Neuron (in vitro differentiated cells): ENCODE data around the gene MAST4.

Experiments
- H2AFZ ChIP-seq: one replicate; pipeline ENCODE4 v1.6.1; 2013; ENCODE audit warnings: low read depth, mild to moderate bottlenecking, inconsistent platforms, low read length, moderate library complexity
- H3K27me3 ChIP-seq: one replicate; pipeline ENCODE4 v1.6.1; 2013; ENCODE audit warnings: low read length; ENCODE audit not compliant: insufficient read depth
- H3K36me3 ChIP-seq: one replicate; pipeline ENCODE4 v1.6.1; 2013; ENCODE audit warnings: low read length; ENCODE audit not compliant: insufficient read depth
- H3K4me1 ChIP-seq: one replicate; pipeline ENCODE4 v1.6.1; 2013; ENCODE audit warnings: low read length; ENCODE audit not compliant: insufficient read depth
- H3K4me3 ChIP-seq: 2 replicates; pipeline ENCODE4 v1.5.1; 2013; ENCODE audit warnings: mild to moderate bottlenecking, low read length, moderate library complexity
- H3K9me3 ChIP-seq: one replicate; pipeline ENCODE4 v1.6.1; 2013; ENCODE audit warnings: low read length

The MAST4 gene

DNA sequence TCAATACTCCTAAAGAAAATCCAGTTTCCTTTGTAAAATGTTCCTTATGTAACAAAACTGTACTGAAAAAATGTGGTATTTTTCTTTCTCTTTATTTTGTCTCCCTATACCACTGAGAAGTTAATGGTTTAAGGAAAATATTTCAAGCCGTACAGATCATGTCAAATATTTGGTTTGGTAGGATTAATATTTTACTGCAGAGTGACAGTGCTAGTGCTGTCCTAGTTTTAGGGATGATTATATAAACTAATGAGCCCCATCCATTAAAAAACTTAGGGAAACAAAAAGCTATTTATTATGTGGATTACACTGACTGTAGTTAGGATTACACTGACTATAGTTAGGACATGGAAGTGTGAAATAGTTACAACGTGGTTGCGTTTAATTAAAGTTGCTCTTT, 391.3 kb downstream of the MAST4 start:
- no peaks in the 10 kb centered on the region for H3K36me3 ChIP-seq
- no peak overlapping the region for H2AFZ ChIP-seq
- peaks cover 6% of the 10 kb centered on the region for H3K4me1 ChIP-seq
- H3K27me3 ChIP-seq, result no peaks in the 10 kb centered on the region
- no peaks in the 10 kb centered on the region for H3K9me3 ChIP-seq
- H3K4me3 ChIP-seq, result no peak overlapping the region

DNA sequence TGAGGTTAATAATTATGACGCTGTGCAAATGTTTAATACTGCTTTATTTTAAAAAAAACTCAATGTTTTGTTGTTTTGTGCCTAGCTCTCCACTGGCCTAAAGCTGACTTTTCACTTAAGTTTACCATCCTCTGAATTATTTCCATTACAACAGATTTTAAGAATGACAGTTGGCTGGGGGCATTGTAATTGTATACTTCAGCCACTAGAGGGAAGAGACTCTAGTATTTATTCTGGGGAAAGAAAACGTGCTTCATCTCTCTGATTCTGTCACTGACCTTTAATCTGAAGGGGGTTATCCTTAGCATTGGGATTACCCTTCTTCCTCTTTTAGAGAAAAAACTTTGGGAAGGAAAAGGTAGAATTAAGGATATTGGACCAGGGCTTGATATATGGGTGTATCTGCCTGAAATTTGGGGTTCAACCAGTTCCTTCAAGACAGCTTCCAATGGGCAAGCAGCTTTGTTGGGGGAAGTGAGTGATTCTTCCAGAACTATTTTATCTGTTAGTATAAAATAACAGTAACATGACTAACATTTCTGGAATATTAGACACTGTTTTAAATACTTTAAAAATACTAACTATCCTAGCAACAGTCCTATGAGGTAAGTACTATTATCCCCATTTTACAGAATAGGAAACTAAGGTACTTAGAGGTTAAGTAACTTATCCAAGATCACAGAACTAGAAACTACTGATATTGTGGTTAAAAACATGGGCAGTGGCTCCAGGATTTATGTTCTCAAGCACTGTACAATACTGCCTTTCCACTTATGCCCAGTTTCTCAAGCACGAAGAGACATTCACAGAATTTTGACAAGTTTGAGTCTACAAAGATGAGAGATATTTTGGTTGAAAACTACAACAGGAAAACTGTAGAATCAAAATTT, 392.0 kb downstream of the MAST4 start:
- no peaks in the 10 kb centered on the region for H3K36me3 ChIP-seq
- no peak overlapping the region for H2AFZ ChIP-seq
- no peaks in the 10 kb centered on the region for H3K27me3 ChIP-seq
- H3K9me3 ChIP-seq, result no peaks in the 10 kb centered on the region
- no peak overlapping the region for H3K4me3 ChIP-seq
- peaks cover 7% of the 10 kb centered on the region for H3K4me1 ChIP-seq

DNA sequence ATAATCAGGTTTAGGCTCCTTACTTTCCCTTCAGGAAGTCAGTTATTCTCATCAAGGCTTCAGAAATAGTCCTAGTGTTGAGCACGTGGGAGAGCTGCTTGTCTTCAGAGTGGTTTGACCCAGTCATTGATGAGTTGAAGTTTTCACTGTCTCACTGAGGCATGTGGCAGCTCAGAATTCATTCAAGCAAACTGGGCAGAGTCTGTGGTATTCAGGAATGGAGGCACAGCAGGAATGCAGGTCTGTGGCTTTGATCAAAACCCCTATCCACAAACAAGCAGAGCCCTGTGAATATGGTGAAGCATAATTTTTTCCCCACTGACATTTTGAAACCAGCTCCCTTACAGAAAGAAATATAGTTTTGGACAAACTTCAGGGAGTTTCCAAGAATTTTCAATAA, 393.1 kb downstream of the MAST4 start:
- H3K4me3 ChIP-seq, result no peak overlapping the region
- peaks cover 14% of the 10 kb centered on the region for H3K4me1 ChIP-seq
- H2AFZ ChIP-seq, result no peak overlapping the region
- H3K9me3 ChIP-seq, result no peaks in the 10 kb centered on the region
- no peaks in the 10 kb centered on the region for H3K27me3 ChIP-seq
- no peaks in the 10 kb centered on the region for H3K36me3 ChIP-seq

GRCh38 chr5:66989781-66990180, 393.6 kb downstream of the MAST4 start:
- Histone ChIP-seq H2AFZ (no peak overlapping the region), H3K27me3 (no peaks in the 10 kb centered on the region), H3K4me1 (peaks cover 16% of the 10 kb centered on the region), H3K9me3 (no peaks in the 10 kb centered on the region), H3K36me3 (no peaks in the 10 kb centered on the region), H3K4me3 (no peak overlapping the region)

DNA sequence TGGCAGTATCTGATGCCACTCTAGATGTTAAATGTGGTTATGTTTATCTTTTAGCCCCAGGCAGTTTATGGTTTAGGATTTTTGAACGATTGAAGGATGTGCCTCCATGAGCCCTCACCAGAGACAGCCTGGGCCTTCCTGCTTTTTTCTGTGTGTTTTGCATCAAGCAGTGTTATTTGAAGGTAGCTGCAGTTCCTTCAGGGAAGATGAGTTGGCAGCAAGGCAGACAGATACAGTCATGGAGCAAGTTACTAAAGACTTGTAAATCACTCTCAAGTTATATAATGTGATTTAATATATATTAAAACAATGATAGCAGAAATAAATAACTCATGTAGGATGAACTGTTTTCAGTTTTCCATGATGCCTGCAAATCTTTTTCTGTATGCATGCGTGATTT, 395.6 kb downstream of the MAST4 start:
- no peak overlapping the region for H3K4me3 ChIP-seq
- H3K4me1 ChIP-seq, result peaks cover 17% of the 10 kb centered on the region
- H2AFZ ChIP-seq, result no peak overlapping the region
- no peaks in the 10 kb centered on the region for H3K27me3 ChIP-seq
- H3K9me3 ChIP-seq, result no peaks in the 10 kb centered on the region
- H3K36me3 ChIP-seq, result no peaks in the 10 kb centered on the region

DNA sequence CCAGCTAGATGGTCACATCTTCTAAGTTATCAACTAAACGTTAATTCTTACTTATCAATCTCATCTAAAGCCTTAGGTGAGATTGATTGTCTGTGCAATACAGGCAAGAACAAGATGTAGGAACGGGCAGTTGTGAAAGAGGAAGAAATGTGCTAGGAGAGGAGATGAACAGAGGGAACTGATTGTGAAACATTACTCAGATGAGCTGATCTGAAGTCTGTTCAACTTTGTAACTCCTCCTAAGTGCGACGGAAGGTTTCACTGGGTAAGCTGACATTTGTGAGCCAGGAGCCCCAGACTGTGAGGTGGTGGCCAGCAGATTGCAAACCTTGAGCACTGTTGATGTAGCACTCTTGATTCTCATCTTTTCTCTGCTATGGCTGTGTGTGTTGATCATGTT, 396.4 kb downstream of the MAST4 start:
- no peak overlapping the region for H3K4me3 ChIP-seq
- H3K9me3 ChIP-seq, result no peaks in the 10 kb centered on the region
- peaks cover 17% of the 10 kb centered on the region for H3K4me1 ChIP-seq
- H3K27me3 ChIP-seq, result no peaks in the 10 kb centered on the region
- H2AFZ ChIP-seq, result no peak overlapping the region
- no peaks in the 10 kb centered on the region for H3K36me3 ChIP-seq

DNA sequence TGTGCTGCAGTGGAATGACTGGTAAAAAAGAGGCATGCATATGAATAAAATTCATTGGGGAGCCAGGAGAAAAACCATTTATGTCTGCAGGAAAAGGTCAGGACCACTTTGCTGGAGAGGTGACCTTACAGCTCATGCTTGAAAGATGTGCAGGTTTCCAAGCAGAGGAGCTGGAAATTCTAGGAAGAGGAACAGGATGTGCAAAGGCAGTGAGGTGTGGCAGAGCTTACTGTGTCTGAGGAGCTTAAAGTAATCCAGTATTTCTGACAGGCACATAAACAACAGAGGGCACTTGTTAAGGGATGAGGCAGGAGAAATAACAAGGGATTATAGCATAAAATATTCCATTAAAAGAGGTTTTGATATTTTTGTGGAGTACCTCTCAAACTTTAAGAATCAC, 397.3 kb downstream of the MAST4 start:
- Histone ChIP-seq H2AFZ (no peak overlapping the region), H3K27me3 (no peaks in the 10 kb centered on the region), H3K36me3 (no peaks in the 10 kb centered on the region), H3K4me1 (peaks cover 17% of the 10 kb centered on the region), H3K4me3 (no peak overlapping the region), H3K9me3 (no peaks in the 10 kb centered on the region)

DNA sequence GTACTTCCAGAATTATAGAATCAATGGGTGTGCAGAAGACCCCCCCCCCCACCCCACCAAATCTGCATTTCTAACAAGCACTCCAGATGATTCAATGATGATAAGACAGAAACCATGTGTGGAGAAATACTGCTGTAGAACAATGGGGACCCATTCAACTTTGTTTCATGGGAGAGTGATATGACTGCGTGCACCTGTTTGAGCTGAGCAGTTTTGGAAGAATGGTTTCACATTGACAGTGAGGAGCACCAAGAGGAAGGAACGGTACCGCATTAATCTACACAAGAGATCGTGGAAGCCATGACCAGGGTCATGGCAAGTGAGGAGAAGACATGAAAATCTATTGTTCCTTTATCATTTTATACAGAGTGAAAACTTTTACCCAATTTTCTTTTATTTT, 397.7 kb downstream of the MAST4 start:
- H3K9me3 ChIP-seq, result no peaks in the 10 kb centered on the region
- H3K4me1 ChIP-seq, result peaks cover 17% of the 10 kb centered on the region
- H3K27me3 ChIP-seq, result no peaks in the 10 kb centered on the region
- no peaks in the 10 kb centered on the region for H3K36me3 ChIP-seq
- H2AFZ ChIP-seq, result no peak overlapping the region
- no peak overlapping the region for H3K4me3 ChIP-seq

GRCh38 chr5:66994790-66995189, 398.6 kb downstream of the MAST4 start:
- H3K27me3 ChIP-seq, result no peaks in the 10 kb centered on the region
- no peaks in the 10 kb centered on the region for H3K9me3 ChIP-seq
- H3K36me3 ChIP-seq, result no peaks in the 10 kb centered on the region
- H3K4me1 ChIP-seq, result peaks cover 11% of the 10 kb centered on the region
- H3K4me3 ChIP-seq, result no peak overlapping the region
- no peak overlapping the region for H2AFZ ChIP-seq

- Histone ChIP-seq H3K36me3 (no peaks in the 10 kb centered on the region), H2AFZ (no peak overlapping the region), H3K27me3 (no peaks in the 10 kb centered on the region), H3K9me3 (no peaks in the 10 kb centered on the region), H3K4me1 (peaks cover 25% of the 10 kb centered on the region), H3K4me3 (no peak overlapping the region)
Observed at GRCh38 chr5:67000794-67001475, 404.7 kb downstream of the MAST4 start.

DNA sequence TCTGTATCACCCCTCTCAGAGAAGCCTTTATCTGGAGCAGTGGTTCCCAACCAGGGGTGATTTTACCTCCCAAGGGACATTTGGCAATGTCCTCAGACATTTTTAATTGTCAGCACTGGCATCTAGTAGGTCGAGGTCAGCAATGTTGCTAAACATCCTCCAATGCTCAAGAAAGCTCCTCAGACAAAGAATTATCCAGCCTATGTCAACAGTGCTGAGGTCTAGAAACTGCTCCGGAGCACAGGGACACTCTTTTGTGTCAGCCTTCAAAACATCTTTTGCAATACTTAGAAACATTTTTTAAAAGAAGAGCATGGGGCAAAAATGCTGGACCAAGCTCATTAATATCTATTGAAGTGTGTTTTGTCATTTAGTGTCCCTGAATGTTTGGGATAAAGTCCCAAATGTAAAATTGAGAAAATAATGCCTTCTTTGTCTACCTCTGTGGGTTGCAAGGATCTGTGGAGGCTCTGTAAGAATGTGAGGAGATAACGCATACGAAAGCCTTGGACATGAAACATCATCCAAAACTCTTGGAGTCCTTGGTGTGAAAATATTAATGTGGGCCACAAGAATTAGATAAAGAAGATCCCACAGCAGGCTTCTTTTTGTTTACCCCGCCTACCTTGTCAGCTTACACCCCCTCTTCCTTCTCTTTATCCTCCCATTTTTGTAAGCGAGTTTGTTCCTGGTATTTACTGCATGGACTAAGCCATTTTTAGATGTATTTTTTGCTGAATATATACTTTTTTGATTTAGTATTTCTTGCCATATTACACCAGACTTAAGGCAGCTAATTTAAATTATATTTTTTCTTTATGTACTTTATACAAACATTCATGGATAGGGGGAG, 406.9 kb downstream of the MAST4 start:
- Histone ChIP-seq H3K27me3 (no peaks in the 10 kb centered on the region), H3K36me3 (no peaks in the 10 kb centered on the region), H3K9me3 (no peaks in the 10 kb centered on the region), H3K4me1 (peaks cover 35% of the 10 kb centered on the region), H2AFZ (peak overlapping the region; percentile 91), H3K4me3 (peak overlapping the region; percentile 76)

DNA sequence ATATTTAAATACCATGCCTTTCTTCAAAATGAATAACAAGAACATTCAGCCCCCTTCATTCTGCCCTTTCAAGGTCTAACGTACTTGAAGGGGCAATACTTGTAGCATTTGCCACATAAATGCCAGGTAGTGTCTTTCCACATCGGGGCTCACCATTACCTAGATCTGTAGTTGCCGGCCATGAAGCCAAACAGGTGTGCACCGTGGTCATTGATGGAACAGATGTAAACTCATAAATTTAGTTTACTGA, 407.4 kb downstream of the MAST4 start:
- Histone ChIP-seq H3K4me1 (peaks cover 35% of the 10 kb centered on the region), H3K36me3 (no peaks in the 10 kb centered on the region), H2AFZ (peak overlapping the region; percentile 91), H3K27me3 (no peaks in the 10 kb centered on the region), H3K9me3 (no peaks in the 10 kb centered on the region), H3K4me3 (peak overlapping the region; percentile 76)
